ENCODE measurements around the gene TNC.

The TNC gene

DNA sequence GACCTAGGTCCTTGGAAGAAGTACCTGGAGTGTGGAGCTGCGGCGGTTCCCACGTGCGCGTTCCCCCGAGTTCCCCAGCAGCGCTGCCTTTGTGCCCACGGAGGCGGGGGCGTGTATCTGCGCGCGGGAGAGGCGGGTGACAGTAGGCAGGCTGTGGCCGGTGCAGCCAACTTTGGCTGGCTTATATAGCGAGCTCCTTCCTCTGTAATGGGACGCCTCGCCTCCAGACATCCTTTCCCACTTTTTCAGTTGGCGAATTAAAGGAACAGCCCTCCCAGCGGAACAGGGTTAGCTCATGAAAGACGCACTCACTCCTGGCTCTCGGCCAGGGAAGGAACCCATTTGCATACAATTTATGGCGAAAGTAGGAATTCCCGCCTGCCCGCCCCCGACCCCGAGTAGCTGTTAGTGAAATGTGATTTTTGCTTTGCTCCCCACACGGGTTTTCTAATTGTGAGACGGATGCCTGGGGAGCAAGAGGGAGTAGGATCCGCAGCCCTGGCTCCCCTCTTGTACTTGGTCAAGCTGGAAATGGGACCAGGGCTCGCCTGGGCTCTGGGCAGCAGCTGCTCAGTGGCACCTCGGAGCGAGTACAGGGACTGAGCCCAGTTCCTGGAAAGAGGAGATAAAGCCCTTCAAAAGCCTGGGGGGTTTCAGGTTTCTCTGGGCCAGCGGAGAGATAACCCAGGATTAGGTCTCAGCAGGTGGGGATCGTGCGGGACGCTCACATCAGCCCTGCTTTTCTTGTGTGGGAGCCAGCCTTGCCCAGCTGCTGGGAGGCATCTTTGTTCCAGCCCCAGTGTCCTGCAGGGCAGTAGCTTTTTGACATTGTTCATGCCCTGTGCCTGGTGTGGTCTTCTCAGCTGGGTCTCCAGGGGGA lies at the start of gene TNC:
Gene TNC, minus strand, starts transcription at position 159 of the 880 bp plus-strand sequence. CDS start 27,139 bp downstream, outside the sequence.
- Histone ChIP-seq H3K9ac (ENCODE audit: low read depth, low read length) (peak within 1 kb of the TSS; percentile 75), H3K36me3 (ENCODE audit: insufficient read depth, low read length) (peaks cover 4% of the 10 kb centered on the region), H3K4me1 (ENCODE audit: insufficient read depth, low read length) (peaks cover 15% of the 10 kb centered on the region), H3K9me3 (ENCODE audit: control insufficient read depth, insufficient read depth, low read length) (no peaks in the 10 kb centered on the region)

DNA sequence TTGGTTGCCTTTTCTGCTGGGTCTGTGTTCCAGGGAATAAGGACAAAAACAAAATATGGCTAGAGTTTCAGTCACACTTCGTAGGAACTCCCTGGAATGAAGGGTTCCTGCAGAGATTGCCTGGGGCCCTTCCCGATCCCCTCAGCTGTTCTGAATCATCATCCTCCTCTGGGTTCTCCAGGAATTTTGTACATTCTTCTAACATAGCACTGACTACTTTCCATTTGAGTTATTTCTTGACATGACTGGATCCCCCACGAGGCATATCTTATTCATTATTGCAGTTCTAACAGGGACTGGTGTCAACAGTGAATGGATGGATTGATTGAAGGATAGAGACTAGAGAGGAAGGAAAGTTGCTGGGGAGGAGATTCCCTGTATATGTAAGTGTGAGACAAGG lies 49.2 kb upstream of the TNC start:
- peaks cover 3% of the 10 kb centered on the region; the same call in 1 of the 2 replicates for H3K9me3 ChIP-seq (ENCODE audit: control insufficient read depth, insufficient read depth, low read length)
- H3K4me1 ChIP-seq (ENCODE audit: insufficient read depth, low read length): peaks cover 34% of the 10 kb centered on the region
- no peaks in the 10 kb centered on the region; the same call in 1 of the 2 replicates for H3K36me3 ChIP-seq (ENCODE audit: insufficient read depth, low read length)
- no peak overlapping the region for H3K9ac ChIP-seq (ENCODE audit: low read depth, low read length)

DNA sequence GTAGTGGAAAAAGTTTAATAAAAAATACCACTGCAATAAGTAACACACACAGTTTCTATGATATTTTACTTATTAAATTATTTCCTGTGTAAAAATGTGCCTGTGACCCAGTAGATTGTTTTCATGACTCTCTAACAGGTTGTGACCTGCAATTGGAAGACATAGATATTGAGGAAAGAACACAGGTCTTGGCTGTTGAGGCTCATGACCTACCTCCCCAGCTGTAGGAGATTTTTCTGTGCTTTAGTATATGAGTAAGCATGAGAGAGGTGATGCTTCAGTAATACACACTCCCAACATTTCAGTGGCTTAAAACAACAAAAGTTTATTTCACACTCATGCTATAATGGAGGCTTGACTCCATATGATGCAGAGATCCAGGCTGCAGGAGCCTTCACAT lies 47.3 kb upstream of the TNC start:
- Histone ChIP-seq H3K9me3 (ENCODE audit: control insufficient read depth, insufficient read depth, low read length) (peaks cover 3% of the 10 kb centered on the region; the same call in 1 of the 2 replicates), H3K9ac (ENCODE audit: low read depth, low read length) (no peak overlapping the region), H3K4me1 (ENCODE audit: insufficient read depth, low read length) (peaks cover 16% of the 10 kb centered on the region), H3K36me3 (ENCODE audit: insufficient read depth, low read length) (no peaks in the 10 kb centered on the region; the same call in 1 of the 2 replicates)

DNA sequence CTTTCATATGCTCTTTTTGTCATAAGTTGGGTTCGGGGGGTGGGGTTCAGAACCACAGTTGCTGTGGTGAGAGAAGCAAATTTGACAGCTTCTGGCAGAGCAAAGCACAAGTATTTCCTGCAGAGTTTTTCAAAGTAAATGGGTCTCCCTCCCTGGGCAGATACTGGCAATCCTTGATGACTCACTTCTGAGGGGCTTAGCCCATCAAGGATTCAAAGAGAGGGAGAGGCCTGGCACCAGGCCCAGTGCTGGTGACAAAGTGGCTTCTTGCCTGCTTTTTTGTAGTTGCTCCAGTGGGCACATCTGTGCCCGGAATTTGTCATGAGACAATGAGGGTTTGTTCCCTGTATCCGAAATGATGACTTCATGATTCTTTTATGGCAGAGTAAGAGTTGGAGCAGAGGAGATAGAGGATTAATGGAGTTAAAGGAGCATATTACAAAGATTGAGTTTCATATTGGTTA lies 46.6 kb upstream of the TNC start:
- Histone ChIP-seq H3K4me1 (ENCODE audit: insufficient read depth, low read length) (peaks cover 9% of the 10 kb centered on the region), H3K9ac (ENCODE audit: low read depth, low read length) (no peak overlapping the region), H3K36me3 (ENCODE audit: insufficient read depth, low read length) (no peaks in the 10 kb centered on the region; the same call in 1 of the 2 replicates), H3K9me3 (ENCODE audit: control insufficient read depth, insufficient read depth, low read length) (peaks cover 3% of the 10 kb centered on the region; the same call in 1 of the 2 replicates)

DNA sequence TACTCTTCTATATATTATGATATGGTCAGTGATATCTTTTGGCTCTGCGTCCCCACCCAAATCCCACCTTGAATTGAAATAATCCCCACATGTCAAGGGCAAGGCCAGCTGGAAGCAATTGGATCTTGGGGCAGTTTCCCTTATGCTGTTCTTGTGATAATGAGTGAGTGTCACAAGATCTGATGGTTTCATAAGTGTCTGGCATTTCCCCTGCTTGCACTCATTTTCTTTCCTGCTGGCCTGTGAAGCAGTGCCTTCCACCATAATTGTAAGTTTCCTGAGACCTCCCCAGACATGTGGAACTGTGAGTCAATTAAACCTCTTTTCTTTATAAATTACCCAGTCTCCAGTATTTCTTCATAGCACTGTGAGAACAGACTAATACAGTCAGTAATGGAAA lies 45.0 kb upstream of the TNC start:
- peaks cover 3% of the 10 kb centered on the region; the same call in 1 of the 2 replicates for H3K9me3 ChIP-seq (ENCODE audit: control insufficient read depth, insufficient read depth, low read length)
- peaks cover 9% of the 10 kb centered on the region for H3K4me1 ChIP-seq (ENCODE audit: insufficient read depth, low read length)
- no peaks in the 10 kb centered on the region; the same call in 1 of the 2 replicates for H3K36me3 ChIP-seq (ENCODE audit: insufficient read depth, low read length)
- H3K9ac ChIP-seq (ENCODE audit: low read depth, low read length): no peak overlapping the region

DNA sequence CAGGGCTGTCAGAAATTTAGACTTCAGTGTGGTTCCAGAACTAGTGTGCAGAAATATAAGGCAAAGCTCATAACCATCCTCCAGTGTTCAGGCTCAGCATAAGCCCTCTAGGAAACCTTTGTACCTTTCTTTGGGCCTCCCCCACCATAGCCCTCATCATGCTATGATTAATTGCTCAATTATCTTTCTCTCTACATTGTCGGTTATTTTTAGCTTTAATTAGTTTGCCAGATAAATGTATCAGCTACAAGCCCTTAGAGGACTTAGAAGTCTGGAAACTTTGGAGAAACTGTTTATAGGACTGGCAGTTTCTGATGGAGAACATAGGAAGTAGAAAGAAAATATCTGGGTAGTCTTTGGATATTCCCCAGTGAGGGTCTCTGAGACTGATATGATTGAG lies 43.5 kb upstream of the TNC start:
- no peak overlapping the region for H3K9ac ChIP-seq (ENCODE audit: low read depth, low read length)
- no peaks in the 10 kb centered on the region; the same call in 1 of the 2 replicates for H3K36me3 ChIP-seq (ENCODE audit: insufficient read depth, low read length)
- peaks cover 9% of the 10 kb centered on the region for H3K4me1 ChIP-seq (ENCODE audit: insufficient read depth, low read length)
- H3K9me3 ChIP-seq (ENCODE audit: control insufficient read depth, insufficient read depth, low read length): peaks cover 3% of the 10 kb centered on the region; the same call in 1 of the 2 replicates

DNA sequence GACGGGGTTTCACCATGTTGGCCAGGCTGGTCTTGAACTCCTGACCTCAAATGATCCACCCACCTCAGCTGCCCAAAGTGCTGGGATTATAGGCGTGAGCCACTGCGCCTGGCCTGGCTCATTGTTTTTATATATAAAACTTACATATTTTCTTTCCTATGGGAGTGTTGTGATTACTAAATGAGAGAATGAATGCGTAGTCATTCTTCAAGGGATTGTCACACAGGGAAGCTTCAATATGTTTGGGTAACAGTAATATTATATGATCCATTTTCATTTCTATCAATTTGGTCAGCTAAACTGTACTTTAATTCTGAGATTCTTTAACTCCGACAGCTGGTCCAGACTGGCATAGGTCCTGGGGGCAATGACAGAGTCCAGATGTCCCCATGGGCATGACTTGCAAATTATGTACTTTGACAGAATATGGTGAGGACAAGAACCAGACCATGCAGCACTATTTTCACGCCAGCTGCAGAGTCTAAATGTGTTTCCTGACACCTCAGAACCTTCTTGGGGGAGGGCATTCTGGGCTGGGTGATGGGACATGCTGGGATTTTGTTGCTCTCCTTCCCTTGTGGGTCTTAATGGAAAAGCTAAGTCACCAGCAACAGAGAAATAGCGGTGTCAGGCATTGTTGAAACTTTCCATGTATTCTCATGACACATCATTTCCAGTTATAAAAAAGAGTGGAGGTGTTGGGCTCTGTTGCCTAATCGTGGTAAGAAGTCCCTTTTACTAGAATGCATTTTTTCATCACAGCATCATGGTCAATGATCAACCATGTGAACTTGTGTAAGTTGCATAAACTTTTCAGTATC lies 40.9 kb upstream of the TNC start:
- H3K9ac ChIP-seq (ENCODE audit: low read depth, low read length): no peak overlapping the region
- no peaks in the 10 kb centered on the region for H3K36me3 ChIP-seq (ENCODE audit: insufficient read depth, low read length)
- H3K9me3 ChIP-seq (ENCODE audit: control insufficient read depth, insufficient read depth, low read length): peaks cover 5% of the 10 kb centered on the region; the same call in 1 of the 2 replicates
- H3K4me1 ChIP-seq (ENCODE audit: insufficient read depth, low read length): no peaks in the 10 kb centered on the region; the same call in 1 of the 2 replicates

DNA sequence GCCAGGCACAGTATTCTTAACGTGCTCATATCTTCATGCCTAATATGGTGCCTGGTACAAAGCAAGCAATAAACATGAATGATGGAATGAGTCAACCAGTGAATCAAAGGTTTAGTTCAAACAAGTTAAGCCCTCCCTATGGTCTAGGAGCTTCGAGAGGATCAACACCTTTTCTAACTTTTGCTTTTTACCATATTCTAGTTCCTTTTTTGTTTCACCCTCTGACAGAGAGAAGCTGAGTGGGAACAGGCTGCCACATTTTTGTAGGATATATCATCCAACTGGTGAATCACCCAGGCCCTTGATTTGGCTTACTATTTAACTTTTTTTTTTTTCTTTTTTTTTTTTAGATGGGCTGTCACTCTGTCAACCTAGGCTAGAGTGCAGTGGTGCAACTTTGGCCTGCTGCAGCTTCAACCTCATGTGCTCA lies 39.3 kb upstream of the TNC start:
- no peaks in the 10 kb centered on the region for H3K36me3 ChIP-seq (ENCODE audit: insufficient read depth, low read length)
- peaks cover 4% of the 10 kb centered on the region; the same call in 1 of the 2 replicates for H3K9me3 ChIP-seq (ENCODE audit: control insufficient read depth, insufficient read depth, low read length)
- no peaks in the 10 kb centered on the region; the same call in 1 of the 2 replicates for H3K4me1 ChIP-seq (ENCODE audit: insufficient read depth, low read length)
- H3K9ac ChIP-seq (ENCODE audit: low read depth, low read length): no peak overlapping the region

DNA sequence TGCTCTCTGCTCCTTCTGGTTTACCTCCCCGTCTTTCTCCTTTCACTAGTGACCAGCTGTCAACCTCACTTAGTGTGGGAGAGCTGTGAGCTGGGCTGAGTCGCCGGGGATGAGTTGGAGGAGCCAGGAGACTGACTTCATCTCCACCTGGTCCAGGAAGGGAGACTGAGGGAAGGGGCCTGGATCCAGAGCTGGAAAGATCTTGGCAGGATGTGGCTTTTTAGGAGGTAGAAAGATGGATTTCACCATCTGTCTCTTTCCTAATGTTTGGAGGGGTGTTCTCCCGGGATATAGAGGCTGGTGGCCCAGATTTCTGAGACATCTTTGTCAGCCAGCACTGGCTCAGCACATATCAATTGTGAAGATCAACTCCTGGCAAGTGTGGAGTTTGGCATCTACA lies 37.1 kb upstream of the TNC start:
- Histone ChIP-seq H3K9ac (ENCODE audit: low read depth, low read length) (no peak overlapping the region), H3K9me3 (ENCODE audit: control insufficient read depth, insufficient read depth, low read length) (peaks cover 4% of the 10 kb centered on the region; the same call in 1 of the 2 replicates), H3K4me1 (ENCODE audit: insufficient read depth, low read length) (peaks cover 4% of the 10 kb centered on the region; the same call in 1 of the 2 replicates), H3K36me3 (ENCODE audit: insufficient read depth, low read length) (no peaks in the 10 kb centered on the region)

DNA sequence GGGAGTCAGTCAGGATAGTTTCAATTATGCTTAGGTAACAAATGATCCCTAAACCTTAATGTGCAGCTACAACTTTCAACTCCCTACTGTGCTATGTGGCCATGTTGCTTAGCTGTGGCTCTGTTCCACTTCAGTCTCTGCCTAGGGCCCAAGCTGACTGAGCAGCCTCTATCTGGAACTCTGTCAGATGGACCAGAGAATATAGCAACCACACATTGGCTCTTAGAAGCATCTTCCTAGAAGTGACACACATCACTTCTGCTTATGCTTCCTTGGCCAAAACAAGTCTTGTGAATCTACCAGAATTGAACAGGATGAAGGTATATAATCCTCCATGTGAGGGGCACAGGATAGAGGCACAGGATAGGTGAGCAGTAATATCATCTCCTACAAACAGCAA lies 36.7 kb upstream of the TNC start:
- Histone ChIP-seq H3K9me3 (ENCODE audit: control insufficient read depth, insufficient read depth, low read length) (peaks cover 4% of the 10 kb centered on the region; the same call in 1 of the 2 replicates), H3K9ac (ENCODE audit: low read depth, low read length) (no peak overlapping the region), H3K36me3 (ENCODE audit: insufficient read depth, low read length) (no peaks in the 10 kb centered on the region), H3K4me1 (ENCODE audit: insufficient read depth, low read length) (peaks cover 4% of the 10 kb centered on the region; the same call in 1 of the 2 replicates)

DNA sequence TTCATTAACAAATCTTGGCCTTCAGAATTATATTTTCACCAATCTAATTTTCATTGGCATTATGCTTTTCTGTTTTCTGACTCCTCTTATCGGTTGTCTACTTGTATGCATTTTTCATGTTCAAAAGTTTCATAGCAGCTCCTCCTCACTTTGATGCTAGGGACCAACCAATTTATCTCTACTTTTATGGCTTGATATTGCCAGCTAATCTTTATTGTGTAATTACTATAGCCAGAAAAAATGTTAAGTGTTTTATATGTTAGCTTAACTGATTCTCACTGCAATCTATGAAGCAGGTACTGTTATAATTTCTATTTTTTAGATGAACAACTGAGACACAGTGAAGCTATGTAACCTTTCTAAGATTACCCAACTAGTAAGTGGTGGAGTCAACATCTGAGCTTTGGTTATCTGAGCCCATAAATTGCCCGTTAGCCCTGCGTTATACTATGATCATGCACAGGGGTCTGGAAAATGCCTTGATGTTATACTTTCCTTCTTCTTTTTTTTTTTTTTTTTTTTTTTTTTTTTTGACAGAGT lies 34.4 kb upstream of the TNC start:
- H3K9ac ChIP-seq (ENCODE audit: low read depth, low read length): no peak overlapping the region
- H3K4me1 ChIP-seq (ENCODE audit: insufficient read depth, low read length): peaks cover 4% of the 10 kb centered on the region; the same call in 1 of the 2 replicates
- H3K36me3 ChIP-seq (ENCODE audit: insufficient read depth, low read length): no peaks in the 10 kb centered on the region
- peaks cover 4% of the 10 kb centered on the region; the same call in 1 of the 2 replicates for H3K9me3 ChIP-seq (ENCODE audit: control insufficient read depth, insufficient read depth, low read length)

DNA sequence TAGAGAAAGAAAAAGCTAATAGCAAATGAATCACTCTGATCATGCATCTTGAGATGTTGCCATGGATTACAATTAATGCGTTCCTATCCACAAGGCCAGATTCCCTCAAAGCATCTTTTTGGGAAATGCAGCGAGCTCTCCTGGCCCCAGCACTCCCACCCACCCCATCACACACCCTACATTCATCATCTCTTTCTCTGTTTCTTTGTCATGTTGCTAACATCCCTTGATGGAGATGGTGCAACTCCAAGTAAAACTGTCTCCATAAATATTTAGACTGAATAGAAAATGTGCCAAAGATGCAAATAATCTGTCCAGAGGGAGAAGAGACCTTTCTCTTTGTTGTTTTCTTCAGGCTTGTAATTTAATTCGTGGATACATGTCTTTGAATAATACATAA lies 30.8 kb upstream of the TNC start:
- Histone ChIP-seq H3K9ac (ENCODE audit: low read depth, low read length) (no peak overlapping the region), H3K4me1 (ENCODE audit: insufficient read depth, low read length) (peaks cover 20% of the 10 kb centered on the region), H3K9me3 (ENCODE audit: control insufficient read depth, insufficient read depth, low read length) (no peaks in the 10 kb centered on the region; the same call in 1 of the 2 replicates), H3K36me3 (ENCODE audit: insufficient read depth, low read length) (no peaks in the 10 kb centered on the region)

DNA sequence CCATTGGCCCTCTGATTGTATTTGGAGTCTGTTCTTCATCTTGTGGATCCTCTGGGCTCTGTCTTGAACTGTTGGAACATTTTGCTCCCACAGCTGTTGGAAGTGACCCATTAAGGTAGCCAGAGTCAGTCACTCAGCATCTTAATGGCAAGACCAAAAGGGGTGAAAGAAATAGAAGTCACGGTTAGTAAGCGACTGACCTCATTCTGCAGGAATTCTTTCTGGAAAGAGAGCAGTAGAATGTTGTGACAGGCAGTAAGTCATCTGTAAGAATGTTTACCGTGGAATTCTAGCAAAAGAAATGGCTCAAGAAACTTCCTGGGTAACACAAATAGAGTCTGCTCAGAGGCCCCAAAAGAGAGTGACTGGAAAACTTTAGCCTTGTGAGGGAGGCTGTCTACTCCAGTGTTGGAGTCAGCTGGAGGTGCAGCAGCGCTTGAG lies 28.6 kb upstream of the TNC start:
- no peaks in the 10 kb centered on the region for H3K36me3 ChIP-seq (ENCODE audit: insufficient read depth, low read length)
- no peaks in the 10 kb centered on the region for H3K9me3 ChIP-seq (ENCODE audit: control insufficient read depth, insufficient read depth, low read length)
- H3K4me1 ChIP-seq (ENCODE audit: insufficient read depth, low read length): peaks cover 20% of the 10 kb centered on the region
- H3K9ac ChIP-seq (ENCODE audit: low read depth, low read length): no peak overlapping the region

DNA sequence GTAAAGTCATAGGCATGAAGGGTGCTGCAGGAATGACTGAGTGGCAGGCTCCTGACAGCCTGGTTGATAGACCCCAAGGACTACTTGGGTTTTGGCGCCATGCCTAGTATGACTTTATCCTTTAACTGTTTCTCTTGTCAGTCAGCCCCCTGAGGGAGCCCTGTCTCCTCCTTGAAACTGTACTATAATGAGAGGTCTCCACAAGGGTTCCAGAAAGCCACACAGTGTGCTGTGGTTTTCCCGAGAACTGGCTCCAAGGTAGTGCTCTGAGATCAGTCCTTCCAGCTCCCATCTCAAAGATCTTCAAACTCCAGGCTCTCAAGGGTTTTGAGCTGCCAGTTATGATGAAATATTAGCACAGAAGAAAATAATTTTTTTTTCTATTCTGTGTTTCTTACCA lies 26.7 kb upstream of the TNC start:
- Histone ChIP-seq H3K4me1 (ENCODE audit: insufficient read depth, low read length) (peaks cover 22% of the 10 kb centered on the region), H3K36me3 (ENCODE audit: insufficient read depth, low read length) (no peaks in the 10 kb centered on the region), H3K9ac (ENCODE audit: low read depth, low read length) (no peak overlapping the region), H3K9me3 (ENCODE audit: control insufficient read depth, insufficient read depth, low read length) (no peaks in the 10 kb centered on the region)
